Gastroesophageal sphincter (tissue), 4 donors: Measurements from ENCODE around the gene NPDC1. TPM values are rescaled to one million over a fixed set of nuclear protein-coding genes. Genes with fewer than 3 reads are reported as not detected.

Source experiments
- ATAC-seq: fragments of 150-250 bp; one replicate; pipeline ENCODE4 v1.9.1; 2016; ENCODE audit warnings: mild to moderate bottlenecking, moderate library complexity
- H3K27ac ChIP-seq, 4 donors: fragments of 200-600 bp; sonication (generic) in 3 of 4; 1 replicate in 3 of 4; 2 replicates in 1 of 4; pipeline ENCODE4 v1.5.1; 2016 to 2019
- H3K27me3 ChIP-seq: fragments of 200-600 bp; sonication (generic); one replicate; pipeline ENCODE4 v1.5.1; 2019
- H3K36me3 ChIP-seq, 2 donors: fragments of 200-600 bp; sonication (generic); one replicate each; pipeline ENCODE4 v1.5.1; 2019; ENCODE audit warnings: control low read depth in 1 of 2
- H3K4me1 ChIP-seq, 3 donors: fragments of 200-600 bp; sonication (generic); 1 replicate in 2 of 3; 2 replicates in 1 of 3; pipeline ENCODE4 v1.5.1; 2016 to 2019; ENCODE audit warnings: control low read depth in 2 of 3
- H3K4me3 ChIP-seq, 2 donors: fragments of 200-600 bp; sonication (generic); one replicate each; pipeline ENCODE4 v1.5.1; 2019; ENCODE audit warnings: mild to moderate bottlenecking in 1 of 2, moderate library complexity in 1 of 2
- H3K9me3 ChIP-seq, 3 donors: fragments of 200-600 bp; sonication (generic); one replicate each; pipeline ENCODE4 v1.5.1; 2017 to 2019; ENCODE audit warnings: control low read depth in 2 of 3
- EP300 ChIP-seq: sonication (generic); formaldehyde crosslinking; IDR thresholded peaks from one replicate; pipeline ENCODE4 v1.6.1; 2017; ENCODE audit warnings: antibody characterized with exemption, mild to moderate bottlenecking
- POLR2A ChIP-seq, 2 donors: fragments of 450-650 bp; IDR thresholded peaks; one replicate each; pipeline ENCODE4 v1.6.1; 2017; ENCODE audit warnings: antibody characterized with exemption in 2 of 2, mild to moderate bottlenecking in 2 of 2, moderate library complexity in 1 of 2
- POLR2AphosphoS5 ChIP-seq: sonication (generic); formaldehyde crosslinking; IDR thresholded peaks from one replicate; pipeline ENCODE4 v1.6.1; 2017; ENCODE audit warnings: antibody characterized with exemption
- WGBS, 2 donors: methylation state at CpG; one replicate each; pipeline ENCODE4 v1.1.5; 2018; ENCODE audit warnings: low coverage in 1 of 2; 5-methylcytosine and 5-hydroxymethylcytosine counted together
- total RNA-seq, 4 donors: library from RNA; depleted of rRNA; stranded (reverse); fragments of >200 nt; gene quantifications; one replicate each; pipeline ENCODE4 v1.1.0, GENCODE V29; 2016
- TF ChIP-seq, protein P1 (sequence below), 4 experiments: fragments of 200-600 bp in 2 of 4; fragments of 450-650 bp in 2 of 4; sonication (generic) in 1 of 4; IDR thresholded peaks; one replicate each; pipeline ENCODE4 v1.5.1; 2017 to 2019; ENCODE audit warnings: antibody characterized with exemption in 4 of 4, mild to moderate bottlenecking in 2 of 4, moderate library complexity in 2 of 4

Gene NPDC1
- total RNA-seq, 4 donors from 2014 or later = 50.4 to 69.9 (median 59.5) TPM

DNA sequence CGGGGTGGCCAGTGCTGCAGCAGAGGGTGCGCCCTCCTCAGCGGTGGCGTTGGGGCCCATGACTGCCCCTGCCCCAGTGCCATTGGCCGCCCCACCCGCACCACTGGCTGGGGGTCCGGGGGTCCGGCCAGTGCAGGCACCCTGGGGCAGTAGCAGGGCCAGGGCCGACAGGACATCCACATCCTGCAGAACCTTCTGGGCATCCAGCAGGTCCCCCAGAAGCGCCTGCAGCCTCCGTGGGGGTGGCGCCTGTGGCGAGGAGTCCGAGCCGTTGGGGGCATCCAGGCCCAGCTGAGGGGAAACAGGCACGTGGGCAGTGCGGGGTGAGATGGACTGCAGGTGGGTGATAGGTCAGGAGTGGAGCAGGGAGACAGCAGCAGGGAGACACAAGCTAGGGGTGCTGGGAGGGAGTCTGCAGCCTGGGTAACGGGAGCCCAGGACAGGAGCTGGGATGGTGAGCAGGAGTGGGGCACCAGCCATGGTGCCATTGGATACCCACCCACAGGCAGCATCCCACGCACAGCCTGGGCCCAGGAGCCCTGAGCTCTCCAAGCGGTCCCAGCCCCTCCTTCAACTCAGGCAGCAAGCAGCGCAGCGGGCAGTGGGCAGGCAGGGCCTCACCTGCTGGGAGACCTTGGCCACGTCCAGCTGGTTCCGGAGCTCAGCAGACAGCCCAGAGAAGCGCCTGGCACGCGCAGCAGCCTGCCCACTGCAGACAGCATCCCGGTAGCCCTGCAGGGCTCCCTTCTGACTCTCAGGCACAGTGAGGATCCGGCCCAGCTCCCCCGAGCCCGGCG, 25.0 kb downstream of the NPDC1 start:
- ATAC-seq = no peak

DNA sequence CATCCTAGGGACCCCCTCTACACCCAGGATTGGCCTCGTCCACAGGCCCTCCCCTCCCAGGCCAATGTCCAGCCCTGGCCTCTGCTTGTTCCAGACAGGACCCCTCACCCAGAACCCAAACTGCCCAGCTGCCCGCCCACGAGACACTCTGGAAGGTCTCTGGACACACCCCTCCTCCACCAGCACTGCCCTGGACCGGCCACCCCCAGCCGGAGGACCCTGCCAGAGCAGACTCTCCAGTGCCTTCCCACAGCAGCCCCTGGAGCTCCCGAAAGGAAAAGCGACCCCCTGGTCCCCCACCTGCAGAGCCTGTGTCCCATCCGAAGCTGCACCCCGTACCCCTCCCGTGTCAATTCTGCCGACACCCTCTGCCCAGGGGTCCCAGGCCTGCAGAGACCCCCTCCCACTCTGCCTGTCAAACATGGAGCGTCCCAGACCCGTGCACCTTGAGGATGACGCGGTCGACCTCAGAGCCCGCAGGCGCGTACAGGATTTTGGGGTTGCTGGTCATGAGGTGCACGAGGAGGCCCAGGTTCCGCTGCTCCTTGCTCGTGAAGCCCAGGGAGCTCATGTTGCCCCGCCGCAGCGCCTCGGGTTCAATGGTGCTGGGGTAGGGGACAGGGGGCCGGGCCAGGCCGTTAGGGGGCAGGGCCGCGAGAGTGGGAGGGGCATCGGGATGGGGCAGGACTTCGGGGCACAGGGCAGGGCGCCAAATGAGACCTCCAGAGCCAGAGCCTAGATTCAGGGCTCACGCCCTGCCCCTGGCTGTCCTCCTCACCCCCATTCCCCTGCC, 25.9 kb downstream of the NPDC1 start:
- no peaks in the 10 kb centered on the region for H3K9me3 ChIP-seq
- H3K4me3 ChIP-seq = no peak overlapping the region
- H3K4me1 ChIP-seq = peaks cover 0 to 1% (median 0%) of the 10 kb centered on the region in 3 donors
- TF ChIP-seq EP300 (no peak), POLR2A (IDR thresholded peaks at IDR 0.05) (no peak), POLR2AphosphoS5 (no peak)
- TF ChIP-seq, protein P1, sequence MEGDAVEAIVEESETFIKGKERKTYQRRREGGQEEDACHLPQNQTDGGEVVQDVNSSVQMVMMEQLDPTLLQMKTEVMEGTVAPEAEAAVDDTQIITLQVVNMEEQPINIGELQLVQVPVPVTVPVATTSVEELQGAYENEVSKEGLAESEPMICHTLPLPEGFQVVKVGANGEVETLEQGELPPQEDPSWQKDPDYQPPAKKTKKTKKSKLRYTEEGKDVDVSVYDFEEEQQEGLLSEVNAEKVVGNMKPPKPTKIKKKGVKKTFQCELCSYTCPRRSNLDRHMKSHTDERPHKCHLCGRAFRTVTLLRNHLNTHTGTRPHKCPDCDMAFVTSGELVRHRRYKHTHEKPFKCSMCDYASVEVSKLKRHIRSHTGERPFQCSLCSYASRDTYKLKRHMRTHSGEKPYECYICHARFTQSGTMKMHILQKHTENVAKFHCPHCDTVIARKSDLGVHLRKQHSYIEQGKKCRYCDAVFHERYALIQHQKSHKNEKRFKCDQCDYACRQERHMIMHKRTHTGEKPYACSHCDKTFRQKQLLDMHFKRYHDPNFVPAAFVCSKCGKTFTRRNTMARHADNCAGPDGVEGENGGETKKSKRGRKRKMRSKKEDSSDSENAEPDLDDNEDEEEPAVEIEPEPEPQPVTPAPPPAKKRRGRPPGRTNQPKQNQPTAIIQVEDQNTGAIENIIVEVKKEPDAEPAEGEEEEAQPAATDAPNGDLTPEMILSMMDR (IDR thresholded peaks at IDR 0.05) = no peak
- H3K27me3 ChIP-seq = no peaks in the 10 kb centered on the region
- WGBS, 2 donors = 100% methylated on average over 2 of the region's 34 CpGs; no CpG with 5 or more reads in 1 of the 2 donors
- no peak for ATAC-seq
- H3K27ac ChIP-seq = no peak overlapping the region
- peaks cover 0 to 65% of the 10 kb centered on the region in 2 donors for H3K36me3 ChIP-seq

More for the DNA sequence above, 25.0 kb downstream of the NPDC1 start:
- no peak overlapping the region for H3K27ac ChIP-seq
- H3K36me3 ChIP-seq = peaks cover 0 to 56% of the 10 kb centered on the region in 2 donors
- peaks cover 0 to 10% (median 0%) of the 10 kb centered on the region in 3 donors for H3K4me1 ChIP-seq
- no peak overlapping the region for H3K4me3 ChIP-seq
- no peaks in the 10 kb centered on the region for H3K27me3 ChIP-seq
- TF ChIP-seq POLR2A (IDR thresholded peaks at IDR 0.05) (no peak), POLR2AphosphoS5 (no peak), EP300 (no peak)
- TF ChIP-seq, protein P1 (IDR thresholded peaks at IDR 0.05) = no peak
- 98% methylated on average over 8 of the region's 32 CpGs; no CpG with 5 or more reads in 1 of the 2 donors for WGBS, 2 donors
- H3K9me3 ChIP-seq = no peaks in the 10 kb centered on the region

DNA sequence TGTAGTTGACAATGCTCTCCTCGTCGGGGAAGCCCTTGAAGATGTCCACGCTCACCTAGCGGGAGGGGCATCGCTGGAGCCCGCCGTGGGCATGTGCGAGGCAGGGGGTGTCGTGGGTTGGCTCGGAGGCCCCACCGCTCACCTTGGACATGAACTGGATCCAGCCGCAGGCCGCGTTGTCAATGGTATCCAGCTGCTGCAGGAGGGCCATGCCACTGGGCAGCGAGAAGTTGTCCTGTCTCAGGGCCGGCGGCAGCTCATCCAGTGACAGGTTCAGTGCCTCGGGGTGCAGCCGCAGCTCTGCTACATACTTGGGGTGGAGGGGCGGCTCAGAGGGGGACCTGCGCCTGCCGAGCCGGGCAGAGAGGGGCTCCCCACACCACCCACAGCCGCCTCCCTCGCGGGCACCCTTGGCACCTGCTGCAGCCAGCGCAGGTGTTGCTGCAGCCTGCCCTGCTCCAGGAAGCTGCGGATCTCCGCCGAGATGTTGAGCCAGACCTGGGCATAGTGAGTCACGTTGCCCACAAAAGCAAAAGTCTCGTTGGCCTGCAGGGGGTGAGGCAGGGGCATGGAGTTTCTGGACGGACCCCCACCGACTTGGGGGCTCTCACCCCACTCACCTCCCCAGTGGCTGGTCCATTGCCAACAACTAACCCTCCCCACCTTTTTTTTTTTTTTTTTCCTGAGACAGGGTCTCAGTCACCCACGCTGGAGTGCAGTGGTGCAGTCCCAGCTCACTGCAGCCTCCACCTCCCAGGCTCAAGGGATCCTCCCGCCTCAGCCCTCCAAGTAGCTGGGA, 27.0 kb downstream of the NPDC1 start:
- H3K27ac ChIP-seq = no peak overlapping the region
- H3K9me3 ChIP-seq = no peaks in the 10 kb centered on the region
- H3K4me3 ChIP-seq = no peak overlapping the region
- peaks cover 0 to 76% of the 10 kb centered on the region in 2 donors for H3K36me3 ChIP-seq
- TF ChIP-seq, protein P1 (IDR thresholded peaks at IDR 0.05) = no peak
- no peak for TF ChIP-seq EP300
- no peak for TF ChIP-seq POLR2AphosphoS5
- no peak for TF ChIP-seq POLR2A (IDR thresholded peaks at IDR 0.05)
- no peak for ATAC-seq
- H3K27me3 ChIP-seq = no peaks in the 10 kb centered on the region
- no peaks in the 10 kb centered on the region for H3K4me1 ChIP-seq
- 60 to 84% methylated on average over 1 to 8 of the region's 36 CpGs for WGBS, 2 donors

DNA sequence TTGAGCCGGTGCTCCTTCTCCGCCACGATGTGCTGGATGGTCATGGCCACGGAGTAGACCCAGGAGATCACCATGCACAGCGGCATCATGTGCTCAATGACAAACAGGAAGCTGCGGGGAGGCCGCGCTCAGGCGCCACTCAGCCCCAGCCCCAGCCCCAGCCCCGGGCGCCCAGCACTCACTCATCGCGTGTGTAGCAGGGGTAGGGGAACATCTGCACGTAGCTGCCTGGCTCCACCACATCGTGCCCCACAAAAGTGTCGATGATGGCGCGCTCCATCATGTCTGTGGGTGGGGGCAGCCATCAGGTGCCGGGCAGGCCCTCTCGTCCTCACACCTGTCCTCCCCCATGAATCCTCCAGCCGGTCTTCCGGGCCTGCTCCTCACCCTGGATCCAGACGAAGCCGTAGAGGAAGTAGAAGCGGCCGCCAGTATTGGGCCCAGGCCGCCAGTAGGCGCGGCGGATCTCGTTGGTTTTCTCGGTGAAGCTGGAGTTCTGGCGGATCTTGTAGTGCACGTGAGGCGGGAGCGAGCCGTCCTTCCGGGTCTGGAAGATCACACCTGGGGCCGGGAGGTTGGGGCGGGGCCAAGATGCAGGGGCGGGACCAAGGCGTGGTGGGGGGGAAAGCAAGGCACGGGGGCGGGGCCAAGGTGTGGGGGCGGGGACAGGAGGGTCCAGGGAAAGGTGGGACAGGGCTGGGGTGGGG, 28.0 kb downstream of the NPDC1 start:
- H3K9me3 ChIP-seq = no peaks in the 10 kb centered on the region
- no peak overlapping the region for H3K27ac ChIP-seq
- no peak overlapping the region for H3K4me3 ChIP-seq
- H3K4me1 ChIP-seq = no peaks in the 10 kb centered on the region
- no peak for TF ChIP-seq POLR2A (IDR thresholded peaks at IDR 0.05)
- H3K27me3 ChIP-seq = no peaks in the 10 kb centered on the region
- H3K36me3 ChIP-seq = peaks cover 0 to 86% of the 10 kb centered on the region in 2 donors
- no peak for ATAC-seq
- WGBS, 2 donors = 84% methylated on average over 5 of the region's 45 CpGs; no CpG with 5 or more reads in 1 of the 2 donors
